GM23338 (cell line): ENCODE results near the gene ZHX3. TPM values are rescaled to one million over a fixed set of nuclear protein-coding genes. Genes with fewer than 3 reads are reported as not detected.

Experiments
- ATAC-seq: fragments of 200-7000 bp; cut with Tn5 transposase; 3 replicates; pipeline ENCODE4 v1.9.1; 2020
- DNase-seq: peaks from one replicate; pipeline ENCODE4 v3.0.0-alpha.2; 2015; ENCODE audit warnings: low spot score
- H2AFZ ChIP-seq: fragments of 200-600 bp; sonication (generic); 2 replicates; pipeline ENCODE4 v1.8.0; 2016; ENCODE audit warnings: antibody characterized with exemption, mild to moderate bottlenecking, moderate library complexity
- H3F3A ChIP-seq: fragments of 200-600 bp; sonication (generic); replicated peaks from 2 replicates; pipeline ENCODE4 v1.8.0; 2017; ENCODE audit warnings: antibody characterized with exemption, mixed run types, low read depth
- H3K27ac ChIP-seq: fragments of 200-600 bp; sonication (generic); 2 replicates; pipeline ENCODE4 v1.6.1; 2016; ENCODE audit warnings: low read depth
- H3K27me3 ChIP-seq: fragments of 200-600 bp; sonication (generic); 2 replicates; pipeline ENCODE4 v1.8.0; 2016; ENCODE audit warnings: mild to moderate bottlenecking, mixed run types, moderate library complexity; ENCODE audit not compliant: insufficient read depth
- H3K36me3 ChIP-seq: fragments of 200-600 bp; sonication (generic); 2 replicates; pipeline ENCODE4 v1.8.0; 2016; ENCODE audit warnings: mild to moderate bottlenecking; ENCODE audit not compliant: insufficient read depth
- H3K4me1 ChIP-seq: fragments of 200-600 bp; sonication (generic); 2 replicates; pipeline ENCODE4 v1.8.0; 2016; ENCODE audit warnings: mild to moderate bottlenecking, moderate library complexity; ENCODE audit not compliant: insufficient read depth
- H3K4me2 ChIP-seq: fragments of 200-600 bp; sonication (generic); 2 replicates; pipeline ENCODE4 v1.7.1; 2017; ENCODE audit warnings: mixed run types
- H3K4me3 ChIP-seq: fragments of 200-600 bp; sonication (generic); 2 replicates; pipeline ENCODE4 v1.6.1; 2016; ENCODE audit warnings: mixed run types
- H3K79me2 ChIP-seq: fragments of 200-600 bp; sonication (generic); replicated peaks from 2 replicates; pipeline ENCODE4 v1.8.0; 2017; ENCODE audit warnings: mild to moderate bottlenecking; ENCODE audit not compliant: insufficient read depth
- H3K9me2 ChIP-seq: fragments of 200-600 bp; sonication (generic); 2 replicates; pipeline ENCODE4 v1.8.0; 2017; ENCODE audit not compliant: insufficient read depth
- H4K20me1 ChIP-seq: fragments of 200-600 bp; sonication (generic); replicated peaks from 2 replicates; pipeline ENCODE4 v1.8.0; 2017; ENCODE audit warnings: mild to moderate bottlenecking; ENCODE audit not compliant: insufficient read depth
- H3K27ac Mint-ChIP-seq: 2 replicates; pipeline ENCODE4 v1.8.0; 2020; ENCODE audit warnings: inconsistent platforms, mild to moderate bottlenecking, moderate library complexity, mixed read lengths
- H3K27me3 Mint-ChIP-seq: 3 replicates; pipeline ENCODE4 v1.8.0; 2022; ENCODE audit warnings: low read depth, mild to moderate bottlenecking, moderate library complexity, mixed read lengths, inconsistent platforms; ENCODE audit not compliant: insufficient read depth, poor library complexity
- H3K36me3 Mint-ChIP-seq: 3 replicates; pipeline ENCODE4 v1.8.0; 2021; ENCODE audit warnings: low read depth, mild to moderate bottlenecking, inconsistent platforms, moderate library complexity, mixed read lengths
- H3K4me1 Mint-ChIP-seq: 3 replicates; pipeline ENCODE4 v1.8.0; 2020; ENCODE audit warnings: mild to moderate bottlenecking, inconsistent platforms, mixed read lengths
- H3K4me3 Mint-ChIP-seq: 3 replicates; pipeline ENCODE4 v1.8.0; 2021; ENCODE audit warnings: moderate library complexity, mild to moderate bottlenecking, inconsistent platforms, mixed read lengths
- H3K9me3 Mint-ChIP-seq: 3 replicates; pipeline ENCODE4 v1.8.0; 2020; ENCODE audit warnings: moderate library complexity, mild to moderate bottlenecking, inconsistent platforms, mixed read lengths
- CREB1 ChIP-seq: fragments of 250-450 bp; sonication (Bioruptor Pico); IDR thresholded peaks from 2 replicates; pipeline ENCODE4 v1.5.0; 2020; ENCODE audit warnings: low read depth, mild to moderate bottlenecking, moderate library complexity
- EZH2phosphoT487 ChIP-seq: fragments of 200-600 bp; sonication (generic); IDR thresholded peaks from one replicate; pipeline ENCODE4 v1.8.1; 2018; ENCODE audit warnings: antibody characterized with exemption; ENCODE audit not compliant: unreplicated experiment
- ZNF331 ChIP-seq: fragments of 250-450 bp; sonication (Bioruptor Pico); IDR thresholded peaks from 2 replicates; pipeline ENCODE4 v1.5.0; 2020; ENCODE audit warnings: low read depth, mild to moderate bottlenecking, moderate library complexity
- polyA plus RNA-seq: library from polyadenylated mRNA; unstranded; fragments of >200 nt; fragmentation: Nextera tagmentation; extraction: Ambion mirVana; gene quantifications from 2 replicates; pipeline ENCODE4 v1.2.1, GENCODE V29; 2016
- total RNA-seq: library from RNA; depleted of rRNA; stranded (reverse); fragments of >200 nt; shearing (Covaris generic); gene quantifications from 2 replicates; pipeline ENCODE4 v1.2.3, GENCODE V29; 2014
- TF ChIP-seq, protein P1 (sequence below), 2 experiments: fragments of 200-600 bp in 1 of 2; sonication (generic) in 1 of 2; conservative IDR thresholded peaks; 2 replicates each; pipeline versions ENCODE4 v1.5.1 to v1.6.1; 2016 to 2017; ENCODE audit warnings: antibody characterized with exemption in 2 of 2, low read depth in 2 of 2, mild to moderate bottlenecking in 2 of 2, moderate library complexity in 1 of 2
- TF ChIP-seq, protein P2 (sequence below): IDR thresholded peaks from 2 replicates; pipeline ENCODE4 v1.6.1; 2016; ENCODE audit warnings: antibody characterized with exemption

Gene ZHX3
- total and polyA plus RNA-seq, 2 experiments from 2014 or later, result 1.7 to 2.8 TPM

DNA sequence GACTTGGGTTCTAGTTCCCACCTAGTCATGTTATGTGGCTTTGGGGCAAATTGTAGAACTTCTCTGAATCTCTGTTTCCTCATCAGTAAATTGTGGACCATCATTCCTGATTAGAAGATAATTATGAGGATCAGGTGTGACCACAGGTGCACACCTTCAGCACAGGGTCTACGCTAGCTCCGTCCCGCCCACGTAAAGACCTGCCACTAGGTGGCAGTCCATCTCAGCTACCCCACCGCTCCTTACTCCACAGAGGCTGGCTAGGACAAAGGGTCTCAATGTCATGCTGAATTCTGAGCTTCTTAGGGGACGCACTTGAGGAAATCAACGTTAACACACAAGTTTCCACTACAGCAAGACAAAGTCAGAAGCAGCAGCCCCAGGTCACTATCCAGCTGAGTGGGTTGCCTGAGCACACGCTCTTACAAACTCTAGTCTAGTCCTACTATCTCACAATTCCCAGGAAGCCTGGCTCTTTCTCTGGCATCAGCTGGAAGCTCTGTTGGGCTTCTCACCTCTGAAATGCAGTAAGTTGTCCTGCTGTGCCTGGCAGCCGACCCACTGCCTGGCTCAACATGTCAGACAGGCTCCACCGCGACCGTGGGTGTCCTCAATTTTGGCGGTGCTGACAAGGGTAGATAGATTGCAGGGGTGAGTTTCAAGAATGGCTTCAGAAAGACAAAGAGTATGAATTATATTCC, 182.2 kb downstream of the ZHX3 start:
- peaks cover 5% of the 10 kb centered on the region for H3K27me3 ChIP-seq
- no peaks in the 10 kb centered on the region for H3K9me2 ChIP-seq
- Mint-ChIP-seq H3K9me3 (no peaks in the 10 kb centered on the region; the same call in 2 of the 3 replicates), H3K4me3 (peak overlapping the region; percentile 77), H3K4me1 (peaks cover 30% of the 10 kb centered on the region), H3K27ac (no peak overlapping the region), H3K27me3 (peaks cover 25% of the 10 kb centered on the region), H3K36me3 (peaks cover 24% of the 10 kb centered on the region)
- H3K4me3 ChIP-seq, result peak overlapping the region; percentile 81; the same call in 1 of the 2 replicates
- peak overlapping the region; percentile 100 for H3K4me2 ChIP-seq
- H4K20me1 ChIP-seq, result peaks cover 12% of the 10 kb centered on the region
- peaks cover 25% of the 10 kb centered on the region for H3K79me2 ChIP-seq
- peaks cover 31% of the 10 kb centered on the region for H3K4me1 ChIP-seq
- TF ChIP-seq, protein P1, sequence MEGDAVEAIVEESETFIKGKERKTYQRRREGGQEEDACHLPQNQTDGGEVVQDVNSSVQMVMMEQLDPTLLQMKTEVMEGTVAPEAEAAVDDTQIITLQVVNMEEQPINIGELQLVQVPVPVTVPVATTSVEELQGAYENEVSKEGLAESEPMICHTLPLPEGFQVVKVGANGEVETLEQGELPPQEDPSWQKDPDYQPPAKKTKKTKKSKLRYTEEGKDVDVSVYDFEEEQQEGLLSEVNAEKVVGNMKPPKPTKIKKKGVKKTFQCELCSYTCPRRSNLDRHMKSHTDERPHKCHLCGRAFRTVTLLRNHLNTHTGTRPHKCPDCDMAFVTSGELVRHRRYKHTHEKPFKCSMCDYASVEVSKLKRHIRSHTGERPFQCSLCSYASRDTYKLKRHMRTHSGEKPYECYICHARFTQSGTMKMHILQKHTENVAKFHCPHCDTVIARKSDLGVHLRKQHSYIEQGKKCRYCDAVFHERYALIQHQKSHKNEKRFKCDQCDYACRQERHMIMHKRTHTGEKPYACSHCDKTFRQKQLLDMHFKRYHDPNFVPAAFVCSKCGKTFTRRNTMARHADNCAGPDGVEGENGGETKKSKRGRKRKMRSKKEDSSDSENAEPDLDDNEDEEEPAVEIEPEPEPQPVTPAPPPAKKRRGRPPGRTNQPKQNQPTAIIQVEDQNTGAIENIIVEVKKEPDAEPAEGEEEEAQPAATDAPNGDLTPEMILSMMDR (conservative IDR thresholded peaks at IDR 0.05; ENCODE audit: low read depth in 2 of 2), result peak; percentile 91 to 96
- TF ChIP-seq CREB1 (CRISPR knock-in tag), result 0 out of 2 replicates have a peak, but pooled peaks have one; percentile 29
- TF ChIP-seq ZNF331 (CRISPR knock-in tag), result no peak
- TF ChIP-seq, protein P2, sequence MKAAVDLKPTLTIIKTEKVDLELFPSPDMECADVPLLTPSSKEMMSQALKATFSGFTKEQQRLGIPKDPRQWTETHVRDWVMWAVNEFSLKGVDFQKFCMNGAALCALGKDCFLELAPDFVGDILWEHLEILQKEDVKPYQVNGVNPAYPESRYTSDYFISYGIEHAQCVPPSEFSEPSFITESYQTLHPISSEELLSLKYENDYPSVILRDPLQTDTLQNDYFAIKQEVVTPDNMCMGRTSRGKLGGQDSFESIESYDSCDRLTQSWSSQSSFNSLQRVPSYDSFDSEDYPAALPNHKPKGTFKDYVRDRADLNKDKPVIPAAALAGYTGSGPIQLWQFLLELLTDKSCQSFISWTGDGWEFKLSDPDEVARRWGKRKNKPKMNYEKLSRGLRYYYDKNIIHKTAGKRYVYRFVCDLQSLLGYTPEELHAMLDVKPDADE, result no peak
- H3K27ac ChIP-seq, result no peak overlapping the region
- H2AFZ ChIP-seq, result peak overlapping the region; percentile 1
- peak; percentile 85 for DNase-seq
- H3K36me3 ChIP-seq, result no peaks in the 10 kb centered on the region
- H3F3A ChIP-seq, result no peaks in the 10 kb centered on the region
- ATAC-seq, result peak; percentile 58

DNA sequence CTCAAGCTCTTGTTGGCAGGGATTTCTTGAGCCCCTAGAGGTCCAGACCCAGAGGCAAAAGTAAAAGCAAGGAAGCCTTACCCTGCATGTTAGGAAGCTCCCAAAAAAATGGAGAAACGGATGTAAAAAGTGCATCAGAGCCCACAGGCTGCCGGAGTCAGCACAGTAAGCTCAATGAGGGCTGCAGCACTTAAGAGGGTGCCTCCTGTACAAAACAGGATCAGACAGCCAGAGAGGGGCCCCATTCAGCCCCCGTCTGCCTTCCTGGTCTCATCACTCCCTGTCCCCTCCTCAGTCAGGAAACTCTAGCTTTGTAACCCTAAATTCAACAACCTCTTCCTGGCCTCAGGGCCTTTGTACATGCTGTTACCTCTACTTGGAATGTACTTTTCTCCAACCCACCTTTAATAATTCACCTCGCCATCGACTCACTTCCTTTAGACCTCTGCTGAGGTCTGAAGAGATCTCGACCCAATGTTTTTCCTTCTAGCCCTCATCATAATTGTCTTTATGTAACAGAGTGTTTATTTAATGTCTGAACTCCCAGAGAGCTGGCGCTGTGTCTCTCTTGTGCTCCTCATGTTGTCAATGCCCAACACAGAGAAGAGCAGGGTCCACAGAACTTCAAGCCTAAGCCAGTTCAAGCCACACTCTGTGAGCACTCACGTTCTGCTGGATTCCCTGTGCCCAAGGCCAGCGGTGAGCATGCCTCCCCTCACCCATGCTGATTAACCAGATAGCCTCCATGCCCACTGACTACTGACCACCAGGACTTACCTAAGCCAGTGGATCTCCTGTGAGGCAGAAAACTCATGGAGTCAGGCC, 183.0 kb downstream of the ZHX3 start:
- peaks cover 24% of the 10 kb centered on the region for H3K27me3 Mint-ChIP-seq
- Histone ChIP-seq H3K9me2 (no peaks in the 10 kb centered on the region), H3K79me2 (peaks cover 17% of the 10 kb centered on the region), H2AFZ (no peak overlapping the region), H3K4me3 (no peak overlapping the region), H3K4me1 (peaks cover 24% of the 10 kb centered on the region), H3K27ac (no peak overlapping the region), H3K4me2 (no peak overlapping the region), H3K36me3 (no peaks in the 10 kb centered on the region), H3K27me3 (peaks cover 5% of the 10 kb centered on the region), H4K20me1 (peaks cover 7% of the 10 kb centered on the region), H3F3A (no peaks in the 10 kb centered on the region)
- ATAC-seq (no peak), DNase-seq (no peak)
- no peaks in the 10 kb centered on the region; the same call in 2 of the 3 replicates for H3K9me3 Mint-ChIP-seq
- H3K27ac Mint-ChIP-seq, result no peak overlapping the region
- H3K36me3 Mint-ChIP-seq, result peaks cover 20% of the 10 kb centered on the region
- peaks cover 23% of the 10 kb centered on the region for H3K4me1 Mint-ChIP-seq
- H3K4me3 Mint-ChIP-seq, result no peak overlapping the region; the same call in 2 of the 3 replicates
- TF ChIP-seq EZH2phosphoT487, result no peak
